ENCODE data around the gene SEL1L3. TPM values are rescaled to one million over a fixed set of nuclear protein-coding genes. Genes with fewer than 3 reads are reported as not detected.

The SEL1L3 gene
- total RNA-seq, 1 experiment from 2014 or later, result 31.9 TPM

DNA sequence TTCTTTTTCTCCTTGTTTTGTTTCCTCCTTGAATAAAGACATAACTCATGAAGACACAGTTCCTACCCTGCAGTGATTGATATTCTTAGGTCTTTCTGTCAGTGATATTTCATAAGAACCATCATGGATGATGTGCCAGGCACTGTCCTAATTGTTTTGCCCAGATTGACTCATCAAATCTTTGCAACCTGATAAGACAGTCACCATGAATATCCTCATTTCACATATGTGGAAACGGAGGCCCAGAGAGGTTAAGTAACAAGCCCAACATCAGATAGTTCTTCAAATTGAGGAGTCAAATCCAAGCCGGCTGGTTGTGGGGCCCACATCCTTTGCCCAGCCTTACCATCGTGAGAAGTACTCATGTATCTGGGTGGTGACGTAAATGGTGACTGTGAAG lies 69.9 kb downstream of the SEL1L3 start:
- POLR2A ChIA-PET (ENCODE audit: unreplicated experiment), result no interaction called here
- CTCF ChIA-PET, result interaction anchor here (0.6 to 1.1 kb wide), 2 partner anchors 73 to 141 kb away, joined by 4 read pairs; no protein-coding TSS in a partner anchor
- Histone ChIP-seq H3K27me3 (ENCODE audit: low read length) (no peaks in the 10 kb centered on the region), H3K79me2 (ENCODE audit: low read length) (no peaks in the 10 kb centered on the region), H2AFZ (ENCODE audit: low read length) (no peak overlapping the region), H3K4me2 (ENCODE audit: low read length) (no peak overlapping the region), H3K9me2 (replicated peaks; ENCODE audit: low read length) (no peaks in the 10 kb centered on the region), H3F3A (ENCODE audit: low read length, unreplicated experiment) (no peaks in the 10 kb centered on the region), H3K27ac (ENCODE audit: low read length) (no peak overlapping the region), H3K36me3 (ENCODE audit: low read depth, low read length) (no peaks in the 10 kb centered on the region), H3K9me3 (ENCODE audit: low read length) (no peaks in the 10 kb centered on the region), H3K9ac (ENCODE audit: low read length) (no peak overlapping the region), H3K4me1 (ENCODE audit: insufficient read depth, low read length) (no peaks in the 10 kb centered on the region), H3K4me3 (ENCODE audit: low read length) (no peak overlapping the region), H4K20me1 (ENCODE audit: low read length) (no peaks in the 10 kb centered on the region)
- ATAC-seq, result no peak
- intact Hi-C loops (cut with micrococcal nuclease), result no loop called here
- TF ChIP-seq EZH2 (IDR thresholded peaks at IDR 0.05; ENCODE audit: low read length, unreplicated experiment), result no peak
- TF ChIP-seq, protein P1, sequence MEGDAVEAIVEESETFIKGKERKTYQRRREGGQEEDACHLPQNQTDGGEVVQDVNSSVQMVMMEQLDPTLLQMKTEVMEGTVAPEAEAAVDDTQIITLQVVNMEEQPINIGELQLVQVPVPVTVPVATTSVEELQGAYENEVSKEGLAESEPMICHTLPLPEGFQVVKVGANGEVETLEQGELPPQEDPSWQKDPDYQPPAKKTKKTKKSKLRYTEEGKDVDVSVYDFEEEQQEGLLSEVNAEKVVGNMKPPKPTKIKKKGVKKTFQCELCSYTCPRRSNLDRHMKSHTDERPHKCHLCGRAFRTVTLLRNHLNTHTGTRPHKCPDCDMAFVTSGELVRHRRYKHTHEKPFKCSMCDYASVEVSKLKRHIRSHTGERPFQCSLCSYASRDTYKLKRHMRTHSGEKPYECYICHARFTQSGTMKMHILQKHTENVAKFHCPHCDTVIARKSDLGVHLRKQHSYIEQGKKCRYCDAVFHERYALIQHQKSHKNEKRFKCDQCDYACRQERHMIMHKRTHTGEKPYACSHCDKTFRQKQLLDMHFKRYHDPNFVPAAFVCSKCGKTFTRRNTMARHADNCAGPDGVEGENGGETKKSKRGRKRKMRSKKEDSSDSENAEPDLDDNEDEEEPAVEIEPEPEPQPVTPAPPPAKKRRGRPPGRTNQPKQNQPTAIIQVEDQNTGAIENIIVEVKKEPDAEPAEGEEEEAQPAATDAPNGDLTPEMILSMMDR (conservative IDR thresholded peaks at IDR 0.05; ENCODE audit: low read depth, low read length), result no peak
- TF ChIP-seq EZH2phosphoT487 (IDR thresholded peaks at IDR 0.05; ENCODE audit: borderline replicate concordance, low read length), result no peak
- DNase-seq, result no peak
- no TSS peak for BruUV-seq (replicated peaks)

DNA sequence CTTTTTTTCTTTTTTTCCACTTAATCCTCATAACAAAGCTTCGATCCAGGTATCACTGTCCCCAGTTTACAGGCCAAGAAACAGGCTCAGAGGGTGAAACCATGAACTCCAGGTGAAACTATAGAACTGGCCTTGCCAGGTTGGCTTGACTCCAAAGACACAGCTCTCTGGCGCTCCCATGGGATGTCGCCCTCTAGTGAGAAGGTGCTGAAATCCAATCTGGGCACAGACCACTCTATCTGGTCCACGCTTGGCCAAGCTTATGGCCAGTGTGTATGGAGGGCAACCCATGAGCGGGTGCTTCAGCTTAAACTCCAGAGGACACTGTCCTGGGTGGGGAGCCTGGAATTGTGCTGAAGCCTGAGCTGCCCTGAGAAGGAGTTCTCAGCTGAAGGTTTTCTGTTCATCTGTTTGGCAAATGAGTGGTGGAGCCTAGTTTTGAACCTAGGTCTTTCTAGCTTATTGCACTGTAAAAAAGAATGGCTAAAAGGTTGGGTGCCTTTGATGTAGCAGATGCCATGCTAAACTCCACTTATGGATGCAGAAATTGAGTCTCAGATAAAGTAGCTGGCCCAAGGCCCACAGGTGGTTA lies 70.5 kb downstream of the SEL1L3 start:
- H3K4me3 ChIP-seq (ENCODE audit: low read length), result no peak overlapping the region
- TF ChIP-seq, protein P1 (conservative IDR thresholded peaks at IDR 0.05; ENCODE audit: low read depth, low read length), result peak; percentile 77
- TF ChIP-seq EZH2phosphoT487 (IDR thresholded peaks at IDR 0.05; ENCODE audit: borderline replicate concordance, low read length), result no peak
- ChIA-PET POLR2A (ENCODE audit: unreplicated experiment) (no interaction called here), CTCF (interaction anchor here (0.6 to 1.1 kb wide), 3 partner anchors 73 to 165 kb away, joined by 4 to 5 read pairs (median 4); no protein-coding TSS in a partner anchor)
- no peaks in the 10 kb centered on the region for H3F3A ChIP-seq (ENCODE audit: low read length, unreplicated experiment)
- no peak overlapping the region for H3K27ac ChIP-seq (ENCODE audit: low read length)
- H3K9ac ChIP-seq (ENCODE audit: low read length), result no peak overlapping the region
- no peaks in the 10 kb centered on the region for H3K79me2 ChIP-seq (ENCODE audit: low read length)
- BruUV-seq (replicated peaks), result no TSS peak
- H3K36me3 ChIP-seq (ENCODE audit: low read depth, low read length), result no peaks in the 10 kb centered on the region
- intact Hi-C loops (cut with micrococcal nuclease), result no loop called here
- H3K4me1 ChIP-seq (ENCODE audit: insufficient read depth, low read length), result no peaks in the 10 kb centered on the region
- no peak overlapping the region for H3K4me2 ChIP-seq (ENCODE audit: low read length)
- no peaks in the 10 kb centered on the region for H3K9me2 ChIP-seq (replicated peaks; ENCODE audit: low read length)
- H2AFZ ChIP-seq (ENCODE audit: low read length), result no peak overlapping the region
- DNase-seq (peak; percentile 70), ATAC-seq (peak; percentile 49; the same call in 1 of the 2 replicates)
- H4K20me1 ChIP-seq (ENCODE audit: low read length), result no peaks in the 10 kb centered on the region
- H3K27me3 ChIP-seq (ENCODE audit: low read length), result no peaks in the 10 kb centered on the region
- no peaks in the 10 kb centered on the region for H3K9me3 ChIP-seq (ENCODE audit: low read length)

DNA sequence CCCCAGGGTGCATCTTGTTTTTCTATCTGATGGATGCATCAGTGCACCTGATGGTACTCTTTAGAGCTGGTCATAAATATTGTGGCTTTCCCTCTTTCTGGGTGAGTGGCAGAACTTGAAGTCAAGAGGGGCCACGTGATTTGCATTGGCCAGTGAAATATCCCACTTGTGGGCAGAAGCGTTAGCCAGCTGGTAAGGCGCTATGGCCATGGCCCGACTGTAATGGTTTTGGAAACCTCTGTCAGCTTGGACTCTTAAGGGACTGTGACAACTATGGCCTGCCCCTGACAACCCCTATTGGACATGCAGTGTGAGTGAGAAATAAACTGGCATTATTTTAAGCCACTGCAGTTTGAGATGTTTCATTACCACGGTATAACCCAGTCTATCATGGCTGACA lies 72.8 kb downstream of the SEL1L3 start:
- no peaks in the 10 kb centered on the region for H3F3A ChIP-seq (ENCODE audit: low read length, unreplicated experiment)
- no peaks in the 10 kb centered on the region for H3K9me3 ChIP-seq (ENCODE audit: low read length)
- no peaks in the 10 kb centered on the region for H3K27me3 ChIP-seq (ENCODE audit: low read length)
- POLR2A ChIA-PET (ENCODE audit: unreplicated experiment), result no interaction called here
- no peak overlapping the region for H3K27ac ChIP-seq (ENCODE audit: low read length)
- no peaks in the 10 kb centered on the region for H3K4me1 ChIP-seq (ENCODE audit: insufficient read depth, low read length)
- ATAC-seq, result no peak
- TF ChIP-seq EZH2phosphoT487 (IDR thresholded peaks at IDR 0.05; ENCODE audit: borderline replicate concordance, low read length), result no peak
- TF ChIP-seq EZH2 (IDR thresholded peaks at IDR 0.05; ENCODE audit: low read length, unreplicated experiment), result no peak
- TF ChIP-seq, protein P1 (conservative IDR thresholded peaks at IDR 0.05; ENCODE audit: low read depth, low read length), result no peak
- DNase-seq, result no peak
- BruUV-seq (replicated peaks), result no TSS peak
- H3K9me2 ChIP-seq (replicated peaks; ENCODE audit: low read length), result no peaks in the 10 kb centered on the region
- no peaks in the 10 kb centered on the region for H4K20me1 ChIP-seq (ENCODE audit: low read length)
- H3K79me2 ChIP-seq (ENCODE audit: low read length), result no peaks in the 10 kb centered on the region
- H2AFZ ChIP-seq (ENCODE audit: low read length), result no peak overlapping the region
- no peak overlapping the region for H3K9ac ChIP-seq (ENCODE audit: low read length)
- no peaks in the 10 kb centered on the region for H3K36me3 ChIP-seq (ENCODE audit: low read depth, low read length)
- intact Hi-C loops (cut with micrococcal nuclease), result no loop called here
- H3K4me3 ChIP-seq (ENCODE audit: low read length), result no peak overlapping the region
- CTCF ChIA-PET, result no interaction called here
- no peak overlapping the region for H3K4me2 ChIP-seq (ENCODE audit: low read length)

All from PC-3 (cell line).